ENCODE measurements around the gene CRYBG1.
"Not testable (repeated sequence)": the region's sequence is repeated elsewhere in the genome, so short reads cannot be mapped to it uniquely, and the experiment has no call there.

Gene CRYBG1

DNA sequence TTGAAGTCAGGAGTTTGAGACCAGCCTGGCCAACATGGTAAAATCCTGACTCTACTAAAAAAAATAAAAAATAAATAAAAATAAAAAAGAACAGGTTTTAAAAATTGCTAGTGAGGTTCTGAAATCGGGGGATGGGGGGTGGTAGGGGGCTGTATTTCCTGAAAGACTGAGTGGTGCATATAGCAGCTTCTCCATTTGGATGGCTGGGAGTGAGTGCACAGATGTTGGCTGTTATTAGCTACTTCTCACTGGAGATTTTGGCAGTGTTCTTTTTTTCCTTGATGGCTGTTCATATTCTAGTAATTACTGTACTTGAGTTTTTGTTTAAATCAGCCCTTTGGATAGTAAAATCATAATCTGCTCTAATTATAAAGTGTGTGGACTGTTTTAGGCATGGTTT lies 189.0 kb downstream of the CRYBG1 start:
- TF ChIP-seq, protein P1, sequence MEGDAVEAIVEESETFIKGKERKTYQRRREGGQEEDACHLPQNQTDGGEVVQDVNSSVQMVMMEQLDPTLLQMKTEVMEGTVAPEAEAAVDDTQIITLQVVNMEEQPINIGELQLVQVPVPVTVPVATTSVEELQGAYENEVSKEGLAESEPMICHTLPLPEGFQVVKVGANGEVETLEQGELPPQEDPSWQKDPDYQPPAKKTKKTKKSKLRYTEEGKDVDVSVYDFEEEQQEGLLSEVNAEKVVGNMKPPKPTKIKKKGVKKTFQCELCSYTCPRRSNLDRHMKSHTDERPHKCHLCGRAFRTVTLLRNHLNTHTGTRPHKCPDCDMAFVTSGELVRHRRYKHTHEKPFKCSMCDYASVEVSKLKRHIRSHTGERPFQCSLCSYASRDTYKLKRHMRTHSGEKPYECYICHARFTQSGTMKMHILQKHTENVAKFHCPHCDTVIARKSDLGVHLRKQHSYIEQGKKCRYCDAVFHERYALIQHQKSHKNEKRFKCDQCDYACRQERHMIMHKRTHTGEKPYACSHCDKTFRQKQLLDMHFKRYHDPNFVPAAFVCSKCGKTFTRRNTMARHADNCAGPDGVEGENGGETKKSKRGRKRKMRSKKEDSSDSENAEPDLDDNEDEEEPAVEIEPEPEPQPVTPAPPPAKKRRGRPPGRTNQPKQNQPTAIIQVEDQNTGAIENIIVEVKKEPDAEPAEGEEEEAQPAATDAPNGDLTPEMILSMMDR (IDR thresholded peaks at IDR 0.05; ENCODE audit: extremely low read depth, missing control alignments) = no peak
- no peak for DNase-seq (ENCODE audit: low spot score)

DNA sequence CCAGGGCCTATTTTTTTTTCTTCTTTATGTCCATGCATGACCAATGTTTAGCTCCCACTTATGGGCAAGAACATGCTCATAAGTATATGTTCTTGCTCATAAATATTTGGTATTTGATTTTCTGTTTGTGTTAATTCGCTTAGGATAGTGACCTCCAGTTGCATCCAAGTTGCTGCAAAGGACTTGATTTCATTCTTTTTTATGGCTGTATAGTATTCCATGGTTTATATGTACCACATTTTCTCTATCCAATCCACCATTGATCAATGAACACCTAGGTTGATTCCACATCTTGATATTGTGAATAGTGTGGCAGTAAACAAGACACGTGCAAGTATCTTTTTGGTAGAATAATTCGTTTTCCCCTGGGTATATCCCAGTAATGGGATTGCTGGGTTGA lies 190.6 kb downstream of the CRYBG1 start:
- DNase-seq (ENCODE audit: low spot score) = no peak
- TF ChIP-seq, protein P1 (IDR thresholded peaks at IDR 0.05; ENCODE audit: extremely low read depth, missing control alignments) = no peak

- TF ChIP-seq, protein P1 (IDR thresholded peaks at IDR 0.05; ENCODE audit: extremely low read depth, missing control alignments) = no peak
- no peak for DNase-seq (ENCODE audit: low spot score)
These were observed 192.9 kb downstream of the CRYBG1 start for GRCh38 chr6:106553440-106553839.

DNA sequence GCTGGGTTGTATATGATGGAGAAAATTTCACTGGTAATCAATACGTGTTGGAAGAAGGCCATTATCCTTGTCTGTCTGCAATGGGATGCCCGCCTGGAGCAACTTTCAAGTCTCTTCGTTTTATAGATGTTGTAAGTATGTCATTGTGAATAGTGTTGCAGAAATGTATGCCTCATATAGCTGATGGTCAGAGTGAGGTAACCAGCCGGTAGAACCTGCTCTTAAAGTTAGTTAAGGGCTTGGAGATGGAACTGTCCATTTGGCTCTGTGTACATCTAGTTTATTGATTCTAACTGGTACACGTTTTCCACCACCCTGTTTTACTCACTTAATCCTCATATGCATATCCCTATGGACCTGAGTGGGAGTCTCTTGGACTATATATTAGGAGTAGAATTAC lies 195.2 kb downstream of the CRYBG1 start:
- DNase-seq (ENCODE audit: low spot score) = no peak
- TF ChIP-seq, protein P1 (IDR thresholded peaks at IDR 0.05; ENCODE audit: extremely low read depth, missing control alignments) = no peak

DNA sequence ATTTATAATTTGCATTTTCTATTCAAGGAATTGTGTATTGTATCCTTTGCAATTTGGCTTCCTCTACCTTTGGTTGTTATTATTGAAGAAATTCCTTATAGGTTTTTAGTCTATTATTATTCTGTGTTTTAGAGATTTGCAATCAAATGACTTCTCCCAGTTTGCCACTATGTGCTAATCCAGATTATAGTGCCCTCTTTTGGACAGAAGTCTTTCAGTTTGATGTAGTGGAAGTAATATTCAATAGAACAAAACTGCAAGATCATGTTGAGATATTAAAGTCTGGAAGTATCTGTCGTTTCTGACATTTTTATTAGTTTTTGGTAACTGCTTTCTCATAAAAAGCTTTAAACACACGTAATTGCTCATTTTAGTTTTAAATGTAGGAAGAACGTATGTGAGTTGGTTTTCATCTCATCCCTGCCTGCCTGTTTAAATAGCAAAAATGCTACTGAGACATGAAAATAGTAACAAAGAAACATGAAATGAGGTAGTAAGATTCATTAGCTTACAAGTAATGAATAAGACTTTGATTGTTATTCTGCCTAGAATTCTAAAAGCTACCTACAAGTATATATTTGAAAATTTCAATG lies 195.9 kb downstream of the CRYBG1 start:
- no peak for DNase-seq (ENCODE audit: low spot score)

GRCh38 chr6:106557837-106558236 lies 197.3 kb downstream of the CRYBG1 start:
- TF ChIP-seq, protein P1 (IDR thresholded peaks at IDR 0.05; ENCODE audit: extremely low read depth, missing control alignments) = no peak
- no peak for DNase-seq (ENCODE audit: low spot score)

More for the DNA sequence above, 195.9 kb downstream of the CRYBG1 start:
- TF ChIP-seq, protein P1 (IDR thresholded peaks at IDR 0.05; ENCODE audit: extremely low read depth, missing control alignments) = peak; percentile 9

DNA sequence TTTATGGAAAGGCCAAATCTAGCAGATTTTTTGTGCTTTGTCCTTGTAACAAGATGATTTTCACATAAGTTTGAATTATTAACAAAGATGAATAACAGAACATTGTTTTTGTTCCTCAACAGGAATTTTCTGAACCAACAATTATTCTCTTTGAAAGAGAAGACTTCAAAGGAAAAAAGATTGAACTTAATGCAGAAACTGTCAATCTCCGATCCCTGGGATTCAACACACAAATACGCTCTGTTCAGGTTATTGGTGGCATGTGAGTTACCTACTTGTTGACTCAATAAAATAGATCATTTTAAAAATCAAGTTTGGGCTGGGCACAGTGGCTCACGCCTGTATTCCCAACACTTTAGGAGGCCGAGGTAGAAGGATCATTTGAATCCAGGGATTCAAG lies 197.8 kb downstream of the CRYBG1 start:
- no peak for DNase-seq (ENCODE audit: low spot score)
- TF ChIP-seq, protein P1 (IDR thresholded peaks at IDR 0.05; ENCODE audit: extremely low read depth, missing control alignments) = no peak

DNA sequence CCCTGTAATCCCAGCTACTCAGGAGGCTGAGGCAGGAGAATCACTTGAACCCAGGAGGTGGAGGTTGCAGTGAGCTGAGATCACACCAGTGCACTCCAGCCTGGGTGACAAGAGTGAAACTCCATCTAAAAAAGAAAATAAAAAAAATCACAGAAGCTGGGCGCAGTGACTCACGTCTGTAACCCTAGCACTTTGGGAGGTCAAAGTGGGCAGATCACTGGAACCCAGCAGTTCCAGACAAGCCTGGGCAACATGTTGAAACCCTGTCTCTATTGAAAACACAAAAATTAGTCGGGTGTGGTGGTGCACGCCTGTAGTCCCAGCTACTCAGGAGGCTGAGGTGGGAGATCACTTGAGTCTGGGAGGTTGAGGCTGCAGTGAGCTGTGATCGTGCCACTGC lies 199.1 kb downstream of the CRYBG1 start:
- not testable (repeated sequence) for DNase-seq (ENCODE audit: low spot score)

All from GM20000 (cell line).